ENCODE measurements around the gene AUTS2.

The AUTS2 gene

DNA sequence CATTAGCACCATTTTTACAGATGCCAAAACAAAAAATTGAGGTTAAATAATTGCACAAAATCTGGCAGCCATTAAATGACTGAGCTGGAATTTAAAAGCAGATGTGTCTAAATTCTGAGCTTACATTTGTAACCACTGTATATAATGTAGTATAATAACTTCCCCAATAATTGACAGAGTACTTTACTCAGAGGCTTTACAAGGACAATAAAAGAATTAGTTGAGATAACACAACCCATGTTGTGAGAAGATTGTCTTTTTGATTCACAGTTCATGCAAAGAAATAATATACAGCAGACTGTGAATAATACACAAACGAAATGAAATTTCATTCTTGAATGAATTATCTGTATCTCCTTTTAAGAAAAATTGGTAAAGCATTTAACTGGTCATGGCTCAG, 417.1 kb downstream of the AUTS2 start:
- DNase-seq: no peak

- DNase-seq: no peak
Measured at GRCh38 chr7:70016044-70016770, 417.9 kb downstream of the AUTS2 start.

GRCh38 chr7:70017357-70017756, 419.1 kb downstream of the AUTS2 start:
- DNase-seq: no peak

- DNase-seq: no peak
Measured at GRCh38 chr7:70018700-70019099, 420.4 kb downstream of the AUTS2 start.

DNA sequence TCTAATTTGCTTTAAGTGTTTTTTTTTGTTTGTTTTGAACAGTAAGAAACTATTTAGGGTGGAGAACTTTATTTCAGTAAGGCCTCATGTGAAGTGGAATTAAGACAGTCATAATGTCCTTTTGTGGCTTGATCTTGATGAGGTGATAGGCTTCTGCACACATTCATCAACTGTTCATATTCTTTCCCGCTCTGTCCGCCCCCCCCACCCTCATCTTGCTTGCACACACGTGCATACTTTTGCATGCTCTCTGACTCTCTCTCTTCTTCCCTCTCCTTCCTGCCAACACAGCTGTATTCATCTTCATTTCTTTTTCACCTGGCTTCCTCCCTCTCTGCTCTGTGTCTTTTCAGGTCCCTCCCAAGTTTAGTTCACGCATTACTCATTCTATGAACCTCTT, 429.6 kb downstream of the AUTS2 start:
- DNase-seq: no peak

- no peak for DNase-seq
Measured at GRCh38 chr7:70028620-70029019, 430.3 kb downstream of the AUTS2 start.

DNA sequence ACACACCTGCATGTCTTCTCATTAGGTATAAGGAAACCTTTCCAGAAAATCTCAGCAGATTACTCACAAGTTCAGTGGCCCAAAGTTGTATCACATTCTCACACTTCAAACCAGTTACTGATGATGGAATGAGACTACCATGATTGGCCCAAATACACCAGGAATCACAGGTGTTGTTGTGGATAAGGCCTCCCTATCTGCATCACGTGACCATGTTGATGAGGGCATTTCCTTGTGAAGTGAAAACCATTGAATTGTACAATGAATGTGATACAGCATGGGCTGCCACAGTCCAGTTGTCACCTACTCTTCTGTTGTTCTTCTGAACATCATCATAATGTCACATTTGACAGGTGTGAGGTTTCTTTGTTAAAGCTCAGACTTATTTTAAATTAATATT, 431.7 kb downstream of the AUTS2 start:
- no peak for DNase-seq

DNA sequence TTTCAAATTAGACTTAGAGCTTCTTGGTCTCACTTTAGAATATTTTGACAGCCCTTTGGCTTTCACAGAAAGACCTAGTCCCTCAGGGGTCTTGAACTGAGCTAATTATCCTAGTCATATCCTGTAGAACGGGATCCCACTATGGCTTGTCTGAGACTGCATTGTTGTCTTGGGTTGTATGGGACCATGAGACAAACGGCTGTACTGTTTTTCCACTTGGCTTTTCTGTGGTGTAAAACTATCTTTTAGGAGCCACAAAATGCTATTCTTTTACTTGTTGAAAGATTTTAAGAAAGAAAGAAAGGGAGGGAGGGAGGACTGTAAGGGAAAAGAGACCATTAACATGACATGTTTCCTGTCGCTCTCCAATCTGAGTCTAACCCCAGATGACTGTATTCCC, 432.5 kb downstream of the AUTS2 start:
- DNase-seq: no peak

- DNase-seq: no peak
Measured at GRCh38 chr7:70031245-70031644, 433.0 kb downstream of the AUTS2 start.

- DNase-seq: no peak
Measured at GRCh38 chr7:70032649-70033048, 434.4 kb downstream of the AUTS2 start.

GRCh38 chr7:70033226-70033625, 435.0 kb downstream of the AUTS2 start:
- no peak for DNase-seq

- no peak for DNase-seq
Measured at GRCh38 chr7:70034999-70035398, 436.7 kb downstream of the AUTS2 start.

DNA sequence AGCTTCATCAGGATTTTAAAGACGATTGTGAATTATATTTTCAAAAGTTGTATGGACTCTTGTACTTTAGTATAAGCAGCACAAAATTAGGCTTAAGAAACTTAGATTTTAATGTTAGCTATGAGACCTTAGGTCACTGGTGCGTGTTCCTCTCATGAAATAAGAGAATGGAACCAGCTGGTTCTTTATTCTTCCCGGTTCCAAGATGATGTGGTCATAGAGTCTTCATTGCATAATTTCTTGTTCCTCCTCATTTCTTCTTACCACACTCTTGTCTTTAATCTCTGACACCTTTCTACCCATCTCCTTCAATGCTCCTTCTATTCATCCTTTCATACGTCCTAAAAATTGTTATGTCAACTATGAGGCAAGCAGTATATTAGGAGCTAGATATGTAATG, 437.2 kb downstream of the AUTS2 start:
- DNase-seq: no peak

DNA sequence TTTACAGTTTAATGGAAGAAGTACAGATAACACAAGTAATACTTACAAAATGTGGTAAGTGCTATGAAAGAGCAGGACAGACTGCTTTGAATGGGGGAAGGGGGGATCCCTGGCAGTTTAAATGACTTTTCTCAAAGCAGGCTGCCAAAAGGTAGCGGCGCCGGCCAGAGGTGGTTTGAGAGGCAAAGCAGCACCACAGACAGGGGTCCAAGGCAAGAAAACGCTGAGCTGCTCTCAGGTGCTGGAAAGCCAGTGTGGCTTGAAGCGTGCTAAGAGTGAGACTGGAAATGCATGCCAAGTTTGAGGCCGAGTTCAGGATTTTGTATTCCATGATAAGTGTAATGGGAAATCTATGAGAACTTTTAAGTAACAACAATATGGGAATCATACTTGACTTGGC, 437.7 kb downstream of the AUTS2 start:
- no peak for DNase-seq

DNA sequence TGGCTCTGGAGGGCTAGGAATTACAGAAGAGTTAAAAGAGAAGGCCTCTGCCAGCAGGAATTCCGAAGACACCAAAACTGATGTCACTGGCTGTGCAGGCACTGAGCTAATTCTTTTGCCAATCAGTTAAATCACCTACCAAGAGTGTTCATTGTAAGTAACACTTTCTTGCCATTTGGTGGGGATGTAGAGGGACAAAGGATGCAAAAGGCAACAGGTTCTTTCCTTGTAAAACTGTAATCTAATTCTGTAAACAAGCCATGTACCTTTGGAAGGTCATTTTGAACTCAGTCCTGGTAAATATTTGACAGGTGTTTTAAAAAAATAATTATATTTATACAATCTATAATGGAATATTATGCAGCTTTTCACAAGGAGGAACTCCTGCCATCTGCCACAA, 438.4 kb downstream of the AUTS2 start:
- DNase-seq: no peak

- no peak for DNase-seq
Measured at GRCh38 chr7:70037171-70037933, 439.1 kb downstream of the AUTS2 start.

DNA sequence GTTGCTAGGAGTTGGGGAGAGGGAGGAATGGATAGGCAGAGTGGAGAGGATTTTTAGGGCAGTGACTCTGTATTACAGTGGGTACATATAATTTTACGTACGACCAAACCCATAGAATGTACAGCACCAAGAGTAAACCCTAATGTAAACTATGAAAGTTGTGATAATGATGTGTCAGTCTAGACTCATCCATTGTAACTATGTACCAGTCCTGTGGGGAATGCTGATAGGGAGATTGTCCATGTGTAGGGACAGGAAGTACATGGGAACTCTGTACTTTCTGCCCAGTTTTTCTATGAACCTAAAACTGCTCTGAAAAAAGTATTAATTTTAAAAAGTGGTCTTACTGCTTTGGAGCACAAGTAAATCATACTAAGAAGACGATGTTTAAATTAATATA, 441.8 kb downstream of the AUTS2 start:
- no peak for DNase-seq

- DNase-seq: no peak
Measured at GRCh38 chr7:70040970-70041766, 442.9 kb downstream of the AUTS2 start.

DNA sequence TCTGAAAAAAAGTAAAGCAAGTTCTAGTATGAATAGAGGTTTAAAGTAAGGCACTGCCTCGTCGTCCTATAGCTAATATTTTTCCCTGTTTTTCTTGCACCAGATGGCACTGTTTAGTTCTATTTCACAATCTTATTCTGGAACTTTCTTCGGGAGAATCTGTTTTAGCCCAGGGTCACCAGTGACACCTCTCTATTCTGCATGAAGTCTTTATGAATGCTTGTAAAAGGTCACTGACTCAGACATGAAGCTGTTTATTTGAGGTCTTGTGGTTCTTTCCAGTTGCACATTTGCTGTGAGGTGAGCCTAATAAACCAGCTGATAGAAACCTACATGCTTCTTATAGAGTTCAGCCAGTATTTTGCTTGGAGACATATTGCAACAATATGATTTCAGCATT, 444.3 kb downstream of the AUTS2 start:
- no peak for DNase-seq

DNA sequence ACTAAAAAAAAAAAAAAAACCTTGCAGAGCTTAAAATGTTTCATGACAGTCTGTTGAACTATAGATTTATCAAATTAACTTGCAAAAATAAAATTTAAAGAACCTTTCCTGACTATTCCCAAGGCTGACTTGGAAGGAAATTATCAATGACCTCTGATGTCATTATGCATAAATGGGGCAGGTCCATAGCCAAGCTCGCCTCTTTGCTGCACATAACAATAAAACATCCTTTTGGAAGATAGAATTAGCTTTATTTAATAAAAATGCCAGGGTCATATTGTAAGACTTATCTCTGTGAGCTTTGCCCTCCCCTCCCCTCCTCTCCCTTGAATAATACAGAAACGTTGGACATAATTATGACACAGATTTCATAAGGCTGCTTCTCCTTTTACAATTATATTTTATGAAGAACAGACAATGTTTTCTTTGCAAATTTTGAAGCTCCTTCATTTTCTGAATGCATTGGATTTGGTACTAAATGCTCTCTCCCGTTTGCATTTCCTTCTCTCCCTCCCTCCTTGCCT, 444.8 kb downstream of the AUTS2 start:
- no peak for DNase-seq

- DNase-seq: peak; percentile 14
Measured at GRCh38 chr7:70044064-70044463, 445.8 kb downstream of the AUTS2 start.

- DNase-seq: no peak
Measured at GRCh38 chr7:70044525-70044924, 446.2 kb downstream of the AUTS2 start.

GRCh38 chr7:70044981-70045380, 446.7 kb downstream of the AUTS2 start:
- no peak for DNase-seq

- DNase-seq: no peak
Measured at GRCh38 chr7:70047384-70047783, 449.1 kb downstream of the AUTS2 start.
